KBM-7 (cell line): ENCODE data around the gene EPOP.
A peak's percentile ranks its signal among the peaks of the same experiment; 100 is the strongest.

ENCODE experiments used
- DNase-seq: peaks from one replicate; pipeline ENCODE4 v3.0.0-alpha.2; 2015
- in situ Hi-C: fragments of 300-500 bp; cut with MboI; formaldehyde crosslinking; loops from 2 replicates; pipeline ENCODE4 v1.14.3; 2020; ENCODE audit warnings: low sequenced_read_pairs, low pct_unique_long_range_greater_than_20kb, mixed read lengths

Gene EPOP

GRCh38 chr17:38677819-38678218 lies 3.1 kb upstream of the EPOP start:
- in situ Hi-C loops: loop anchor here (10.0 kb wide), 1 partner anchor 57 kb away; the partner anchor contains the start of gene CISD3
- DNase-seq: no peak

GRCh38 chr17:38676706-38677504 lies 2.1 kb upstream of the EPOP start:
- peak; percentile 95 for DNase-seq
- in situ Hi-C loops: loop anchor here (10.0 kb wide), 1 partner anchor 58 kb away; the partner anchor contains the start of gene CISD3

- no peak for DNase-seq
- in situ Hi-C loops: loop anchor here (10.0 kb wide), 1 partner anchor 61 kb away; the partner anchor contains the start of gene CISD3
These were observed 576 bp downstream of the EPOP start for GRCh38 chr17:38674014-38674748.

- DNase-seq: no peak
- in situ Hi-C loops: loop anchor here (10.0 kb wide), 1 partner anchor 61 kb away; the partner anchor contains the start of gene CISD3
These were observed 1.1 kb downstream of the EPOP start for GRCh38 chr17:38673707-38674013.

- in situ Hi-C loops: loop anchor here (10.0 kb wide), 1 partner anchor 62 kb away; the partner anchor contains the start of gene CISD3
- no peak for DNase-seq
These were observed 1.7 kb downstream of the EPOP start for GRCh38 chr17:38672788-38673706.

- in situ Hi-C loops: loop anchor here (10.0 kb wide), 1 partner anchor 63 kb away; the partner anchor contains the start of gene CISD3
- DNase-seq: no peak
These were observed 2.6 kb downstream of the EPOP start for GRCh38 chr17:38671939-38672720.

GRCh38 chr17:38669520-38669919 lies 5.2 kb downstream of the EPOP start:
- in situ Hi-C loops: no loop called here
- DNase-seq: no peak

GRCh38 chr17:38667787-38668122 lies 7.0 kb downstream of the EPOP start:
- in situ Hi-C loops: no loop called here
- no peak for DNase-seq

- DNase-seq: peak; percentile 77
- in situ Hi-C loops: no loop called here
These were observed 7.5 kb downstream of the EPOP start for GRCh38 chr17:38667099-38667786.

GRCh38 chr17:38663964-38664644 lies 10.7 kb downstream of the EPOP start:
- no peak for DNase-seq
- in situ Hi-C loops: no loop called here

GRCh38 chr17:38663125-38663751 lies 11.5 kb downstream of the EPOP start:
- in situ Hi-C loops: no loop called here
- peak; percentile 65 for DNase-seq

- in situ Hi-C loops: no loop called here
- peak; percentile 66 for DNase-seq
These were observed 14.4 kb downstream of the EPOP start for GRCh38 chr17:38660097-38661025.

- in situ Hi-C loops: no loop called here
These were observed 15.3 kb downstream of the EPOP start for GRCh38 chr17:38659415-38659814.

GRCh38 chr17:38658741-38659345 lies 15.9 kb downstream of the EPOP start:
- peak; percentile 66 for DNase-seq
- in situ Hi-C loops: no loop called here

More at GRCh38 chr17:38659415-38659814, 15.3 kb downstream of the EPOP start:
- DNase-seq: no peak

- in situ Hi-C loops: no loop called here
These were observed 16.7 kb downstream of the EPOP start for GRCh38 chr17:38657824-38658740.

More at GRCh38 chr17:38657824-38658740, 16.7 kb downstream of the EPOP start:
- no peak for DNase-seq
